ENCODE measurements around the gene DEXI.

The DEXI gene

GRCh38 chr16:10957771-10958482 lies 15.7 kb upstream of the DEXI start (continued):
- TF ChIP-seq PRDM4 (tag by site-specific recombination; IDR thresholded peaks at IDR 0.05): peak; percentile 49; the same call in 1 of the 2 replicates
- peak; percentile 92 for TF ChIP-seq ZNF629 (tag by site-specific recombination; IDR thresholded peaks at IDR 0.05)
- TF ChIP-seq ZFP3 (tag by site-specific recombination; IDR thresholded peaks at IDR 0.05; ENCODE audit: low read depth): no peak
- TF ChIP-seq ZNF24 (tag by site-specific recombination; IDR thresholded peaks at IDR 0.05): no peak
- TF ChIP-seq ZSCAN16 (tag by site-specific recombination; IDR thresholded peaks at IDR 0.05): no peak
- TF ChIP-seq ZBTB1 (tag by site-specific recombination; IDR thresholded peaks at IDR 0.05): no peak
- peak; percentile 61; the same call in 1 of the 2 replicates for TF ChIP-seq PRDM6 (tag by site-specific recombination; IDR thresholded peaks at IDR 0.05)
- no peak for TF ChIP-seq WT1 (tag by site-specific recombination; IDR thresholded peaks at IDR 0.05)
- no peak for TF ChIP-seq ZNF48 (tag by site-specific recombination; IDR thresholded peaks at IDR 0.05)
- TF ChIP-seq EGR2 (tag by site-specific recombination; IDR thresholded peaks at IDR 0.05; ENCODE audit: low read depth): no peak
- no peak for TF ChIP-seq SETDB1 (IDR thresholded peaks at IDR 0.05; ENCODE audit: insufficient read length, low read length)
- no peak for TF ChIP-seq ZBTB11 (tag by site-specific recombination; conservative IDR thresholded peaks at IDR 0.05; ENCODE audit: low read depth)
- TF ChIP-seq KLF10 (tag by site-specific recombination; IDR thresholded peaks at IDR 0.05): peak; percentile 47; the same call in 1 of the 2 replicates
- TF ChIP-seq TSHZ1 (tag by site-specific recombination; IDR thresholded peaks at IDR 0.05; ENCODE audit: borderline replicate concordance): peak; percentile 78; the same call in 1 of the 2 replicates
- TF ChIP-seq ZNF792 (tag by site-specific recombination; IDR thresholded peaks at IDR 0.05): no peak
- TF ChIP-seq TCF7L2 (IDR thresholded peaks at IDR 0.05; ENCODE audit: borderline replicate concordance, low read depth, low read length): no peak
- TF ChIP-seq OSR2 (tag by site-specific recombination; IDR thresholded peaks at IDR 0.05): no peak
- TF ChIP-seq ZNF362 (tag by site-specific recombination; IDR thresholded peaks at IDR 0.05): peak; percentile 91
- no peak for TF ChIP-seq ZSCAN30 (tag by site-specific recombination; IDR thresholded peaks at IDR 0.05)
- peak; percentile 78 for TF ChIP-seq SP7 (tag by site-specific recombination; IDR thresholded peaks at IDR 0.05)
- TF ChIP-seq ZNF529 (tag by site-specific recombination; IDR thresholded peaks at IDR 0.05; ENCODE audit: insufficient replicate concordance): no peak
- peak; percentile 67 for TF ChIP-seq ATF2 (tag by site-specific recombination; IDR thresholded peaks at IDR 0.05; ENCODE audit: low read depth)
- TF ChIP-seq TRIM28 (IDR thresholded peaks at IDR 0.05; ENCODE audit: borderline replicate concordance, low read length): no peak
- TF ChIP-seq ZNF354C (tag by site-specific recombination; IDR thresholded peaks at IDR 0.05; ENCODE audit: borderline replicate concordance, low read depth): no peak
- no peak for TF ChIP-seq ZNF311 (tag by site-specific recombination; IDR thresholded peaks at IDR 0.05; ENCODE audit: borderline replicate concordance)
- 0 out of 2 replicates have a peak, but pooled peaks have one; percentile 32 for TF ChIP-seq ZFP69B (tag by site-specific recombination; IDR thresholded peaks at IDR 0.05)

Measured in HEK293 (cell line).